H1 (cell line): ENCODE results near the gene SNTG2. TPM values are rescaled to one million over a fixed set of nuclear protein-coding genes. Genes with fewer than 3 reads are reported as not detected.

ENCODE experiments used
- CTCF ChIA-PET: fragments of 300-600 bp; sonication (Branson Sonifier 250); formaldehyde crosslinking; loops from one replicate; lab custom pipeline; 2021; ENCODE audit not compliant: partially characterized antibody; lab: Charles Lee
- POLR2A ChIA-PET: fragments of 300-600 bp; sonication (Branson Sonifier 250); formaldehyde crosslinking; loops from one replicate; lab custom pipeline; 2021; ENCODE audit warnings: inconsistent platforms; ENCODE audit not compliant: partially characterized antibody; lab: Charles Lee
- DNase-seq, 2 experiments: peaks; one replicate each; pipeline versions ENCODE4 v3.0.0 to v3.0.0-alpha.2; 2010 to 2022; ENCODE audit warnings: low spot score in 2 of 2, low read depth in 1 of 2, mixed read lengths in 1 of 2
- FAIRE-seq: peaks from 2 replicates; lab custom pipeline; 2011; peaks lifted over from hg19 to GRCh38; lab: Jason Lieb, UNC
- H2AFZ ChIP-seq: 2 replicates; pipeline ENCODE4 v1.8.1; 2012; ENCODE audit warnings: low read length, inconsistent platforms
- H2AK5ac ChIP-seq: 2 replicates; pipeline ENCODE4 v1.6.1; 2013; ENCODE audit warnings: low read depth, low read length
- H2BK120ac ChIP-seq: replicated peaks from 2 replicates; pipeline ENCODE3; 2013; ENCODE audit warnings: low read depth, low read length, inconsistent platforms
- H2BK12ac ChIP-seq: 2 replicates; pipeline ENCODE4 v1.6.1; 2013; ENCODE audit warnings: low read depth, low read length
- H2BK15ac ChIP-seq: 2 replicates; pipeline ENCODE4 v1.6.1; 2013; ENCODE audit warnings: low read length
- H2BK20ac ChIP-seq: 2 replicates; pipeline ENCODE4 v1.6.1; 2013; ENCODE audit warnings: low read length
- H2BK5ac ChIP-seq: 2 replicates; pipeline ENCODE4 v1.6.1; 2013; ENCODE audit warnings: low read depth, low read length
- H3K14ac ChIP-seq: 2 replicates; pipeline ENCODE4 v1.6.1; 2013; ENCODE audit warnings: inconsistent platforms; ENCODE audit not compliant: insufficient read length
- H3K18ac ChIP-seq: 2 replicates; pipeline ENCODE4 v1.6.1; 2013; ENCODE audit warnings: low read length; ENCODE audit errors: extremely low read depth
- H3K23ac ChIP-seq: 2 replicates; pipeline ENCODE4 v1.6.1; 2013; ENCODE audit warnings: inconsistent platforms; ENCODE audit not compliant: insufficient read length
- H3K23me2 ChIP-seq: 2 replicates; pipeline ENCODE4 v1.6.1; 2013; ENCODE audit warnings: low read depth, low read length
- H3K27ac ChIP-seq: 2 replicates; pipeline ENCODE4 v1.6.1; 2011; ENCODE audit warnings: low read depth, low read length, inconsistent platforms
- H3K27me3 ChIP-seq, 4 experiments: replicated peaks in 1 of 4; 1 replicate in 1 of 4; 2 replicates in 3 of 4; pipeline versions ENCODE4 v1.6.1 to v1.8.1; 2011 to 2013; ENCODE audit warnings: low read length in 3 of 4, mild to moderate bottlenecking in 3 of 4, inconsistent platforms in 2 of 4, mixed read lengths in 2 of 4, moderate library complexity in 1 of 4; ENCODE audit not compliant: control insufficient read depth in 3 of 4, insufficient read depth in 3 of 4; ENCODE audit errors: extremely low read depth in 1 of 4
- H3K36me3 ChIP-seq, 4 experiments: 2 replicates each; pipeline versions ENCODE4 v1.6.1 to v1.8.1; 2011 to 2013; ENCODE audit warnings: mild to moderate bottlenecking in 4 of 4, low read length in 3 of 4, moderate library complexity in 2 of 4, control low read depth in 1 of 4, inconsistent platforms in 1 of 4; ENCODE audit not compliant: insufficient read depth in 4 of 4, control insufficient read depth in 2 of 4
- H3K4ac ChIP-seq: replicated peaks from 2 replicates; pipeline ENCODE3; 2013; ENCODE audit warnings: low read length, low read depth, mixed read lengths, inconsistent platforms; ENCODE audit not compliant: insufficient read length
- H3K4me1 ChIP-seq, 4 experiments: replicated peaks in 1 of 4; 1 replicate in 1 of 4; 2 replicates in 3 of 4; pipeline versions ENCODE4 v1.6.1 to v1.8.1; 2011 to 2013; ENCODE audit warnings: low read length in 3 of 4, inconsistent platforms in 2 of 4, mixed read lengths in 1 of 4; ENCODE audit not compliant: insufficient read depth in 4 of 4, control insufficient read depth in 3 of 4
- H3K4me2 ChIP-seq, 2 experiments: 2 replicates each; pipeline versions ENCODE4 v1.6.1 to v1.8.1; 2011 to 2013; ENCODE audit warnings: low read depth in 2 of 2, low read length in 2 of 2, control low read depth in 1 of 2, inconsistent platforms in 1 of 2, mild to moderate bottlenecking in 1 of 2; ENCODE audit not compliant: insufficient read depth in 1 of 2
- H3K4me3 ChIP-seq, 4 experiments: fragments of 200-600, 300-600 bp in 1 of 4; sonication (generic), shearing (Covaris generic), sonication (Bioruptor Twin) in 1 of 4; 2 replicates each; pipeline versions ENCODE4 v1.5.1 to v1.8.1; 2011 to 2016; ENCODE audit warnings: low read length in 4 of 4, low read depth in 3 of 4, control low read depth in 2 of 4, inconsistent platforms in 2 of 4, mild to moderate bottlenecking in 2 of 4, mixed read lengths in 1 of 4, moderate library complexity in 1 of 4; ENCODE audit not compliant: insufficient read depth in 2 of 4; ENCODE audit errors: extremely low read depth in 1 of 4
- H3K56ac ChIP-seq: replicated peaks from 2 replicates; pipeline ENCODE3; 2013; ENCODE audit warnings: low read depth, mild to moderate bottlenecking, mixed read lengths, low read length, inconsistent platforms; ENCODE audit not compliant: insufficient read length
- H3K79me1 ChIP-seq: 2 replicates; pipeline ENCODE4 v1.6.1; 2013; ENCODE audit warnings: low read depth, low read length, control low read depth
- H3K79me2 ChIP-seq, 2 experiments: 2 replicates each; pipeline versions ENCODE4 v1.6.1 to v1.8.1; 2012 to 2013; ENCODE audit warnings: low read length in 2 of 2, mild to moderate bottlenecking in 2 of 2, inconsistent platforms in 1 of 2; ENCODE audit not compliant: insufficient read depth in 2 of 2, control insufficient read depth in 1 of 2
- H3K9ac ChIP-seq, 4 experiments: replicated peaks in 1 of 4; 1 replicate in 1 of 4; 2 replicates in 3 of 4; pipeline versions ENCODE4 v1.6.1 to v1.8.1; 2011 to 2013; ENCODE audit warnings: low read depth in 3 of 4, low read length in 3 of 4, control low read depth in 2 of 4, mild to moderate bottlenecking in 2 of 4, moderate library complexity in 2 of 4, inconsistent platforms in 1 of 4; ENCODE audit errors: extremely low read depth in 1 of 4
- H3K9me3 ChIP-seq, 2 experiments: 2 replicates each; pipeline versions ENCODE4 v1.6.1 to v1.8.1; 2012 to 2013; ENCODE audit warnings: mild to moderate bottlenecking in 2 of 2, moderate library complexity in 2 of 2, control low read depth in 1 of 2, inconsistent platforms in 1 of 2, low read depth in 1 of 2, low read length in 1 of 2, mixed read lengths in 1 of 2; ENCODE audit not compliant: insufficient read depth in 2 of 2
- H4K20me1 ChIP-seq, 2 experiments: replicated peaks in 1 of 2; 2 replicates each; pipeline versions ENCODE3 to v1.8.1; 2011 to 2013; ENCODE audit warnings: inconsistent platforms in 2 of 2, low read length in 2 of 2, mild to moderate bottlenecking in 1 of 2; ENCODE audit not compliant: insufficient read depth in 2 of 2, control insufficient read depth in 1 of 2
- H4K5ac ChIP-seq: 2 replicates; pipeline ENCODE4 v1.6.1; 2013; ENCODE audit warnings: low read length, low read depth, mixed read lengths, inconsistent platforms; ENCODE audit not compliant: insufficient read length
- H4K8ac ChIP-seq: 2 replicates; pipeline ENCODE4 v1.8.0; 2013; ENCODE audit warnings: mild to moderate bottlenecking, moderate library complexity, low read length, inconsistent platforms; ENCODE audit not compliant: insufficient read depth; ENCODE audit errors: extremely low read depth
- H4K91ac ChIP-seq: replicated peaks from 2 replicates; pipeline ENCODE3; 2013; ENCODE audit warnings: low read length, mixed read lengths, inconsistent platforms; ENCODE audit not compliant: insufficient read length
- CTBP2 ChIP-seq: IDR thresholded peaks from 2 replicates; pipeline ENCODE4 v1.7.0; 2011; ENCODE audit warnings: borderline replicate concordance, mild to moderate bottlenecking, moderate library complexity, mixed read lengths, low read length; ENCODE audit not compliant: insufficient read depth, insufficient read length
- EP300 ChIP-seq, 2 experiments: IDR thresholded peaks; 1 replicate in 1 of 2; 2 replicates in 1 of 2; pipeline ENCODE4 v1.6.1; 2011 to 2012; ENCODE audit warnings: low read depth in 2 of 2, low read length in 2 of 2, mild to moderate bottlenecking in 2 of 2, borderline replicate concordance in 1 of 2, inconsistent platforms in 1 of 2, moderate library complexity in 1 of 2
- PHF8 ChIP-seq: fragments of 200-600 bp; sonication (generic); conservative IDR thresholded peaks from 2 replicates; pipeline ENCODE4 v1.7.1; 2012; ENCODE audit warnings: low read depth, mild to moderate bottlenecking, inconsistent platforms, low read length, moderate library complexity
- POLR2A ChIP-seq, 2 experiments: IDR thresholded peaks; 1 replicate in 1 of 2; 2 replicates in 1 of 2; pipeline ENCODE4 v1.6.1; 2011; ENCODE audit warnings: low read depth in 2 of 2, low read length in 2 of 2, mild to moderate bottlenecking in 2 of 2; ENCODE audit errors: control extremely low read depth in 1 of 2
- POLR2AphosphoS5 ChIP-seq: IDR thresholded peaks from 2 replicates; pipeline ENCODE4 v1.6.1; 2011; ENCODE audit warnings: low read depth, low read length
- RFX5 ChIP-seq: IDR thresholded peaks from 2 replicates; pipeline ENCODE4 v1.6.1; 2011; ENCODE audit warnings: low read depth, low read length, improper control_type of control experiment, borderline replicate concordance
- RXRA ChIP-seq: IDR thresholded peaks from 2 replicates; pipeline ENCODE4 v1.6.1; 2011; ENCODE audit warnings: low read depth, mild to moderate bottlenecking, low read length, moderate library complexity; ENCODE audit not compliant: insufficient read depth
- SP2 ChIP-seq: IDR thresholded peaks from 2 replicates; pipeline ENCODE4 v1.6.1; 2012; ENCODE audit warnings: mild to moderate bottlenecking, low read length, inconsistent platforms
- SP4 ChIP-seq: IDR thresholded peaks from 2 replicates; pipeline ENCODE4 v1.6.1; 2012; ENCODE audit warnings: low read length, inconsistent platforms
- TCF12 ChIP-seq: IDR thresholded peaks from 2 replicates; pipeline ENCODE4 v1.6.1; 2011; ENCODE audit warnings: low read depth, mild to moderate bottlenecking, low read length
- TEAD4 ChIP-seq: IDR thresholded peaks from 2 replicates; pipeline ENCODE4 v1.6.1; 2012; ENCODE audit warnings: low read depth, low read length, inconsistent platforms, mixed read lengths
- WGBS, 2 experiments: shearing (Covaris generic) in 1 of 2; methylation state at CpG; one replicate each; pipeline versions ENCODE4 v1.1.6 to v1.1.7; 2013 to 2015; ENCODE audit warnings: low lambda C conversion rate in 2 of 2, mixed read lengths in 2 of 2, inconsistent platforms in 1 of 2, low coverage in 1 of 2, missing lambda C conversion rate in 1 of 2; ENCODE audit not compliant: insufficient replicate concordance in 2 of 2, insufficient coverage in 1 of 2, insufficient read length in 1 of 2; ENCODE audit errors: extremely low coverage in 1 of 2, missing lambda C conversion rate in 1 of 2; 5-methylcytosine and 5-hydroxymethylcytosine counted together
- polyA plus RNA-seq, 7 experiments: library from polyadenylated mRNA; depleted of rRNA in 3 of 7; stranded (reverse) in 5 of 7; unstranded in 2 of 7; fragments of >200 nt in 5 of 7; fragments of 200-250 nt in 2 of 7; gene quantifications; 1 replicate in 5 of 7; 2 replicates in 1 of 7; 4 replicates in 1 of 7; pipeline versions ENCODE4 v1.2.1 to v1.2.3, GENCODE V29; 2011 to 2013; ENCODE audit warnings: missing spikeins in 2 of 7, mixed read lengths in 2 of 7
- total RNA-seq: library from RNA; stranded (reverse); fragmentation: NEBNext Ultra II Directional; extraction: Animal tissue kit (Norgen Biotek cat#: 25700); gene quantifications from 2 replicates; pipeline ENCODE4 v1.2.1, GENCODE V29; 2021
- TF ChIP-seq, protein P1 (sequence below): IDR thresholded peaks from 2 replicates; pipeline ENCODE4 v1.6.1; 2012; ENCODE audit warnings: inconsistent platforms

Gene SNTG2
- total and polyA plus RNA-seq, 2 of the 8 experiments (the other 6 are each of a cell fraction or from before 2014, with no cell fraction given): 6.6 to 18.1 TPM

DNA sequence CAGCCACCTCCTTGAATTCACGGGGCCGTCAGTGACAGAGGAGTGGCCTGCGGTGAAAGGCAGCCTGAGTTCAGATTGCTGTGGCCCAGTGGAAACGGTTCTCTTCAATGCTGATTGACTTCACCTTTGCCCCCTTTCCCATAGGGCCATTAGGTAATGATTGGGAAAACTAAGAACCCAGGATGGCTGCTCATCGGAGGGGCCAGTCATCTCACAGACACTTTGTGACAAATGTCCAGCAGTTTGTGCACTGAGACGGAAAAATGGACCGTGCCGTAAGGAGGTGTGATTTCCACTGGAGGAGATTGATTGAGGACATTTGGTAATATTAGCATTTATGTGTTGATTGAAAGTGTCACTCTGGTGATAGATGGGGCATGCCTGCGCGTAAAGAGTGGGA is 402.9 kb downstream of the SNTG2 start:
- CTCF ChIA-PET: no interaction called here
- POLR2A ChIA-PET: no interaction called here
- no peak overlapping the region for H3K56ac ChIP-seq
- H4K5ac ChIP-seq: no peak overlapping the region
- H3K9me3 ChIP-seq: 0 out of 4 replicates have a peak, but pooled peaks cover 0 to 2% of the 10 kb centered on the region in 2 experiments
- TF ChIP-seq PHF8: no peak
- no peak for TF ChIP-seq SP2
- TF ChIP-seq RXRA: no peak
- no peak for TF ChIP-seq CTBP2
- TF ChIP-seq EP300 (IDR thresholded peaks at IDR 0.05; ENCODE audit: borderline replicate concordance in 1 of 2, low read depth in 2 of 2, low read length in 2 of 2): no peak
- TF ChIP-seq SP4: no peak
- no peak for TF ChIP-seq POLR2AphosphoS5
- TF ChIP-seq TCF12: no peak
- no peak for TF ChIP-seq RFX5
- TF ChIP-seq POLR2A (IDR thresholded peaks at IDR 0.05; ENCODE audit: control extremely low read depth in 1 of 2, low read depth in 2 of 2, low read length in 2 of 2): no peak
- no peak for TF ChIP-seq TEAD4
- TF ChIP-seq, protein P1, sequence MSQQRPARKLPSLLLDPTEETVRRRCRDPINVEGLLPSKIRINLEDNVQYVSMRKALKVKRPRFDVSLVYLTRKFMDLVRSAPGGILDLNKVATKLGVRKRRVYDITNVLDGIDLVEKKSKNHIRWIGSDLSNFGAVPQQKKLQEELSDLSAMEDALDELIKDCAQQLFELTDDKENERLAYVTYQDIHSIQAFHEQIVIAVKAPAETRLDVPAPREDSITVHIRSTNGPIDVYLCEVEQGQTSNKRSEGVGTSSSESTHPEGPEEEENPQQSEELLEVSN: no peak
- TF ChIP-seq, all 59 proteins: peak for 0
- Histone ChIP-seq H3K4me2 (no peak overlapping the region), H2BK15ac (no peak overlapping the region), H3K79me1 (no peaks in the 10 kb centered on the region), H2BK12ac (no peak overlapping the region), H2AFZ (no peak overlapping the region), H4K8ac (no peak overlapping the region), H2BK5ac (no peak overlapping the region), H3K4me1 (no peaks in the 10 kb centered on the region), H3K36me3 (no peaks in the 10 kb centered on the region), H3K9ac (no peak overlapping the region), H3K27me3 (no peaks in the 10 kb centered on the region), H3K4me3 (no peak overlapping the region), H2BK120ac (no peak overlapping the region), H3K23ac (no peak overlapping the region), H3K18ac (no peak overlapping the region), H2AK5ac (no peak overlapping the region), H2BK20ac (no peak overlapping the region), H3K4ac (no peak overlapping the region), H3K27ac (no peak overlapping the region), H4K20me1 (no peaks in the 10 kb centered on the region), H3K79me2 (no peaks in the 10 kb centered on the region), H3K14ac (no peak overlapping the region), H4K91ac (no peak overlapping the region), H3K23me2 (no peaks in the 10 kb centered on the region)
- DNase-seq: no peak
- WGBS, 2 experiments: 92% methylated on average over 10 of the region's 10 CpGs; no CpG with 5 or more reads in 1 of the 2 experiments
- no peak for FAIRE-seq
